Head of caudate nucleus (tissue), 42 donors: ENCODE results near the gene KLK3.
"Not testable (repeated sequence)": the region's sequence is repeated elsewhere in the genome, so short reads cannot be mapped to it uniquely, and the experiment has no call there.

Experiments
- DNase-seq, 42 donors: peaks; one replicate each; pipeline versions ENCODE4 v3.0.0 to v3.0.0-alpha.2; 2020 to 2021; ENCODE audit warnings: mixed read lengths in 7 of 42
- intact Hi-C: fragments of 100-400 bp; cut with DNase I; formaldehyde crosslinking; loops from one replicate; pipeline ENCODE4 v1.15.0; 2022

KLK3 gene

GRCh38 chr19:50893047-50893736 is 38.5 kb downstream of the KLK3 start:
- DNase-seq, result no peak
- intact Hi-C loops, result no loop called here

- intact Hi-C loops, result no loop called here
- no peak for DNase-seq
These were observed 40.0 kb downstream of the KLK3 start for GRCh38 chr19:50894478-50895356.

DNA sequence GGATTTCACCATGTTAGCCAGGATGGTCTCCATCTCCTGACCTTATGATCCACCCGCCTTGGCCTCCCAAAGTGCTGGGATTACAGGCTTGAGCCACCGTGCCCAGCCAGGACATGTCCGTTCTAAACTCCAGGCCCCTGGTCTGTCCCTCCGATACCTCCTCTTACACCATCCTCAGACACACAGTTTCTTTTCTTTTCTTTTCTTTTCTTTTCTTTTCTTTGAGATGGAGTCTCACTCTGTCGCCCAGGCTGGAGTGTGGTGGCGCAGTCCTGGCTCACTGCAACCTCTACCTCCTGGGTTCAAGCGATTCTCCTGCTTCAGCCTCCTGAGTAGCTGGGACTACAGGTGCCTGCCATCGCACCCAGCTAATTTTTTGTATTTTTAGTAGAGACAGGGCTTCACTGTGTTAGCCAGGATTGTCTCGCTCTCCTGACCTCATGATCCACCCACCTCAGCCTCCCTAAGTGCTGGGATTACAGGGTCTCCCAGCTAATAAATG is 41.4 kb downstream of the KLK3 start:
- DNase-seq, intact Hi-C loops: not testable (repeated sequence)

GRCh38 chr19:50896591-50897190 is 42.0 kb downstream of the KLK3 start:
- intact Hi-C loops, result no loop called here
- DNase-seq, result no peak

GRCh38 chr19:50897191-50897607 is 42.5 kb downstream of the KLK3 start:
- no peak for DNase-seq
- intact Hi-C loops, result no loop called here

- intact Hi-C loops, result no loop called here
- DNase-seq, result no peak
These were observed 42.9 kb downstream of the KLK3 start for GRCh38 chr19:50897612-50898011.

DNA sequence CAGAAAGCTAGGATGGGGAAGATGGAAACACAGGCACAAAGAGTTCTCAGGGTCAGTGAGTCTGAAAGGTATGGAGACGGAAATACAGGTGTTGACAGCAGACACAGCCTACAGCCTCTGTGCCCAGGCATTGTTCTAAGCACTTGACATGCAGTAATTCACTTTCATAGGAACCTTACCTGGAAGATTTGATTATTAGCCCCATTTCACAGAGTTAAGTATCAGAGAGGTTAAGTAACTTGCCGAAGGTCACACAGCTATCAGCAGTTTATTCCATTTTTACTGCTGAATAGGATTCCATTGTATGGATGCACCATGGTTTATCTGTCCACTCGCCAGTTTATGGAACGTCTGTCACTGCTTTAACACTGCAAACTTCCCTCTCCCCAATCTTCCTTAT is 43.3 kb downstream of the KLK3 start:
- intact Hi-C loops, result no loop called here

DNA sequence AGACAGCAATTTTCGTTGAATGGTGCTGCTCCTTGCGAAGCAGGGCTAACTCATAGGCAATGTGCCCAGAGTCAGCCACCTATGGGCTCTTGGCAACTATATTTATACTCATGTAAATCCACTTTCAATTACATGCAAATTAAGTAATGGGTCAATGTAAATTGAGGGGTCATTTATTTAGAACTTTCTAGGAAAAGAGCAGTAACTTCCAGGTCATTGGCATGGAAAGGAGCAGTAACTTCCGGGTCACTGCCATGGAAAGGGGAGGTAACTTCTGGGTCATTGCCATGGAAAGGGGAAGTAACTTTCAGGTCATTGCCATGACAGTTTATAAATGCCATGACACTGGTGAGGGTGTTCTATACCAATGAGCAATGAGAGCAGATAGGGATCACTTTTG is 44.9 kb downstream of the KLK3 start:
- no peak for DNase-seq
- intact Hi-C loops, result no loop called here

More for the DNA sequence above, 43.3 kb downstream of the KLK3 start:
- no peak for DNase-seq

- no peak for DNase-seq
These were observed 47.9 kb downstream of the KLK3 start for GRCh38 chr19:50902640-50903039.

GRCh38 chr19:50906217-50906616 is 51.5 kb downstream of the KLK3 start:
- DNase-seq, result peak in 18 of 42 donors; percentile 8 to 65 (median 34)
- intact Hi-C loops, result no loop called here

More at GRCh38 chr19:50902640-50903039, 47.9 kb downstream of the KLK3 start:
- intact Hi-C loops, result no loop called here

- no peak for DNase-seq
- intact Hi-C loops, result no loop called here
These were observed 53.6 kb downstream of the KLK3 start for GRCh38 chr19:50908336-50908735.

DNA sequence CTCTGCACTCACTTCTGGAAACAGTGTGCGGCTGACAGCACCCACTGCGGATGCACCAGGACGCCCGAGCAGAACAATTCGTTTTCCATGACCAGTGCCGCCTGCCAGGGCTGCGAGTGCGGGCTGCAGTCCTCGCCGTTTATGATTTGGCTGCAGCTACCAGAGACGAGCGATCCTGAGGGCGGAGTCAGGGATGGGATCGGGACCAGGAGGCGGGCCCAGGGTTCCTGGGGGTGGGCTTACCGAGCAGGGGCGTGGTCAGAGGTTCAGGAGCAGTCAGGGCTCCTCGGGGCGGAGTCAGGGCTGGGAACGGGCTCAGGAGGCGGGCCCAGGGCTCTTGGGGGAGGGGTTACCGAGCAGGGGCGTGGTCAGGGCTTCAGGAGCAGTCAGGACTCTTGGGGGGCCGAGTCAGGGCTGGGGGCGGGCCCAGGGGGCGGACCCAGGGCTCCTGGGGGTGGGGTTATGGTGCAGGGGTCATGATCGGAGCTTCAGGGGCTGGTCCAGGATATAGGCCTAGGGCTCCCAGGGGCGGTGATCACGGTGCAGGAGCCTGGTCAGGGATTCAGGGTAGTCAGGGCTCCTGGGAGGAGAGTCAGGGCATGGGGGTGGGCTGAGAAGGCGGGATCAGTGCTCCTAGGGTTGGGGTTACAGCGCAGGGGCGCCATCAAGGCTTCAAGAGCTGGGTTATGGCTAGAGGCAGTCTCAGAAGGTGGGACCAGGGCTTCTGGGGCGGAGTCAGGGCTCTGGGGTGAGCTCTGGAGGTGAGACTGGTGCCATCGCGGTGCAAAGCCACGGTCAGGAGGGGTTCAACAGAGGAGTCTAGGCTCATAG is 54.7 kb downstream of the KLK3 start:
- DNase-seq, result peak in 29 of 42 donors; percentile 6 to 52 (median 28)
- intact Hi-C loops, result no loop called here
